GM10266 (cell line): Measurements from ENCODE around the gene ABCC4.

Experiments
- DNase-seq: peaks from one replicate; pipeline ENCODE4 v3.0.0; 2012; ENCODE audit errors: extremely low spot score
- TF ChIP-seq, protein P1 (sequence below): IDR thresholded peaks from 2 replicates; pipeline ENCODE4 v1.5.1; 2012; ENCODE audit warnings: mild to moderate bottlenecking, low read depth; ENCODE audit not compliant: control insufficient read depth, insufficient read depth; ENCODE audit errors: missing control alignments

The ABCC4 gene

DNA sequence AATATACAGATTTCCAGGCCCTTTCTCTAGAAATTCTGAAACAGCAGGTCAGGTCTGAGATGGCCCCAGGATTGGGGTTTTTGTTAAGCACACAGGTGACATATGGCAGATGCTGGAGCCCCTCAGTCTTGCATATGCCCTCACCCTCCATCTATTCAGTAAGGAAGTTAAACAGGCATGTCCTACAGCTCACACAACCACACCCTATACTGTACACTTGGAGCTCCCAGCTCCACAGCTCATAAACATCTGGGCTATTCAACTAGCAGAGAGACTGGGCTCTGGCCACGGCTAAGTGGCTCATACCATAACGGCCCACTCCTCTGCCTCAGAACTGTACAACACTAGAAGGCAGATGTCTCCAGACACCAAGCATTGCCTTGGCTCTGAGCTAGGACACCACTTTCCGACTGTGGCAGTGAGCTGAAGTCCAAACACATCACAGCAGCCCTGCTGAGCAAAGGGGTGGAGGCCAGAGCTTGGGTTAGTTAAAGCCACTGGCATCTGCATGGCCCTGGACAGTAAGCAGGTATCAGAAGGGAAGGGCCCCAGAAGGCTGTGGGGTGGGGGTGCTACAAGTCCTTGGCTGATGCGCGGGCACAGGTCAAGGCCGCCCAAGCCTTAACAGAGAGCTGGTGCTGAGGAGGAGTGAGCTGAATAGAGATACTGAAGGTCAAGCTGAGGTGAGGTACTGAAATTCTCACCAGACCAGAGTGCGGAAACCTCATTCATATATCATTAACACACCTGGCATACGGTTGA, 79.1 kb downstream of the ABCC4 start:
- TF ChIP-seq, protein P1, sequence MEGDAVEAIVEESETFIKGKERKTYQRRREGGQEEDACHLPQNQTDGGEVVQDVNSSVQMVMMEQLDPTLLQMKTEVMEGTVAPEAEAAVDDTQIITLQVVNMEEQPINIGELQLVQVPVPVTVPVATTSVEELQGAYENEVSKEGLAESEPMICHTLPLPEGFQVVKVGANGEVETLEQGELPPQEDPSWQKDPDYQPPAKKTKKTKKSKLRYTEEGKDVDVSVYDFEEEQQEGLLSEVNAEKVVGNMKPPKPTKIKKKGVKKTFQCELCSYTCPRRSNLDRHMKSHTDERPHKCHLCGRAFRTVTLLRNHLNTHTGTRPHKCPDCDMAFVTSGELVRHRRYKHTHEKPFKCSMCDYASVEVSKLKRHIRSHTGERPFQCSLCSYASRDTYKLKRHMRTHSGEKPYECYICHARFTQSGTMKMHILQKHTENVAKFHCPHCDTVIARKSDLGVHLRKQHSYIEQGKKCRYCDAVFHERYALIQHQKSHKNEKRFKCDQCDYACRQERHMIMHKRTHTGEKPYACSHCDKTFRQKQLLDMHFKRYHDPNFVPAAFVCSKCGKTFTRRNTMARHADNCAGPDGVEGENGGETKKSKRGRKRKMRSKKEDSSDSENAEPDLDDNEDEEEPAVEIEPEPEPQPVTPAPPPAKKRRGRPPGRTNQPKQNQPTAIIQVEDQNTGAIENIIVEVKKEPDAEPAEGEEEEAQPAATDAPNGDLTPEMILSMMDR, result no peak
- no peak for DNase-seq

DNA sequence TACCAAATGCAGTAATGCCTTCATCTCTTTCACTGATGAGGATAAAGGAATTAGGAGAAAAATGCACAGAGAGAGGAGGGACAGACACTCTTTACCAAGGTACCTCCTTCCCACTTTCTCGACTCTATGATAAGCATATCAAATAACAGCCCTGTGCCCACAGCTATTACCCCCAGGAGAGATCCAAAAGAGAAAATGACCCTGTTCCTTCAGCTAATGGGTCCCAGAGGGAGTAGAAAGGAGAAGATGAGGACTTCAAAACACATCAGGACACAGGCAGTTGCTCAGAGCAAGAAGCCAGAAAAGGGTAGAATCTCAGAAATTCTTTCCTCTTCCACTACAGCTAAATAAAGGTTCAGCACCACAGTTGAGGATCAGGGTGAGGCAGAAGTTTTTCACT, 80.6 kb downstream of the ABCC4 start:
- no peak for DNase-seq
- TF ChIP-seq, protein P1, result no peak

DNA sequence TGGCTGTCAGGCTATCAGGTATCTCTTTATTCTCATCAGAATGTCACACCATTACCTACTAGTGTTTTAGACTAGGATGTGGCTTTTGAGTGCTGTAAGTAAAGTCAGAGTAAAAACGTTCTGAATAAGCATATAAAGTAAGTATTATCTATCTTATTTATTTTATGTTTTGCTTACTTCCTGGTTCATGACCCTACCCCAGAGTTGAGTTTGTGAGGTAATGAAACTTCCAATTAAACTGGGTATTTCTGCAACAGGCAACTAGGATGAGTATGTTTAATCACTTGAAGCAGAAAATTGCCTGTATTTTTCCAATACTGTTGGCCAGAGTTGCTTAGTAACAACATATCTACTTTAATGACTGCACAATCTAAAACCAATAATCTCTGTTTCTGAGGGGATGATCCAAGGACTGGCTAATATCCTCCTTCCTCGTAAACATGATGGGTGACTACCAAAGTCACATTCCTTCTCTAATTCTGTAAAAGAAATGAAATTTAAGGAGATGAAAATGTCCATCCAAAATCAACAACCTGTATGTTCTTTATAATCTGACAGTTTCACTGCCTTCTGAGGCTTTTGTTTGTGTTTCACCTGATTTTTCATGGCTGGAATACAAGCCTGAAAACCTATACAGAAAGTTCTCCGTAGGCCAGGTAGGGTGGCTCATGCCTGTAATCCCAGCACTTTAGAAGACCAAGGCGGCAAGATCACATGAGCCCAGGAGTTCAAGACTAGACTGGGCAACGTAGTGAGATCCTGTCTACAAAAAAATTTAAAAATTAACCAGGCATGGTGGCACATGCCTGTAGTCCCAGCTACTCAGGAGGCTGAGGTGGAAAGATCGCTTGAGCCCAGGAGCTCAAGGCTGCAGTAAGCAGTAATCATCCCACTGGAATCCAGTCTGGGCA, 83.1 kb downstream of the ABCC4 start:
- DNase-seq, result no peak
- TF ChIP-seq, protein P1, result no peak

DNA sequence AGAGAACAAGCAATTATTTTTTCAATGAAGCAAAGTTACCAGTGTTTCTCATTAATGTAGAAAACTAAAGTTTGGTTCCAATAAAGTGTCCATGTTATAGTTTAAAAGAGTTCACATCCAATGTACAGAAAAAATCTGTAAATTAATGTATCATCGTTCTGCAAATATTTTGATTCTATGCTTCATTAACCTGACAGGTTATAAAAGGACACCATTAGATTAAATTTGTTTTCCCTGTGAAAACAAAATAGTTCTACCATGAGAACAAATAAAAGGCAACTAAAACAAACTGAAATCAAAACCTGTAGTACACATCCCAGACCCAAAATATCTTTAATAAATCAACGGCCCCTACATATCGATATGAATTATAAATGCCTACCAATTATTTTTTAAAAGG, 85.1 kb downstream of the ABCC4 start:
- DNase-seq, result no peak
- TF ChIP-seq, protein P1, result no peak

GRCh38 chr13:95212983-95213850, 88.0 kb downstream of the ABCC4 start:
- no peak for DNase-seq

DNA sequence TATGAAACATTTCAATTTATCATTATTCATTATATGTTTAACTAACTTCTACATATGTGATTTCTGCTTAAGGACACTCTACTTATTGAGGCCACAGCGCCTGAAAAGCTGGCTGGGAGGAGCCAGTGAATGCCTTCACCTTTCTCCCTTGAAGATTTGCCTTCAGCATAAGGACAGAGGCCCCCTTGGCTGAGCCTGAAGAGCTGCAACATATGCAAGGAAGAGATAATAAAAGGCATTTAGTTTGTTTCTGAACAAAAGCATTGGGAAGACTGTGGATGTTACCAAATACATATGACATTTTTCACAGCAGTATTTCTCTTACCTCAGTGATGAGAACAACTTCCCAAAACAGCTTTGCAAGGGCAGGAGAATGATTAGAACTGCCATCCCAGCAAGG, 92.1 kb downstream of the ABCC4 start:
- no peak for DNase-seq
- TF ChIP-seq, protein P1, result no peak

More at GRCh38 chr13:95212983-95213850, 88.0 kb downstream of the ABCC4 start:
- TF ChIP-seq, protein P1, result no peak
